HepG2 (cell line): ENCODE measurements around the gene SEZ6. TPM values are rescaled to one million over a fixed set of nuclear protein-coding genes. Genes with fewer than 3 reads are reported as not detected.

Experiments used
- ELF3 ChIP-seq: IDR thresholded peaks from 2 replicates; pipeline ENCODE4 v1.6.1; 2016; ENCODE audit warnings: missing genetic modification reagents, missing compliant biosample characterization
- EP300 ChIP-seq, 3 experiments: sonication (generic) in 1 of 3; formaldehyde crosslinking in 1 of 3; IDR thresholded peaks; 2 replicates each; pipeline versions ENCODE4 v1.5.1 to v1.6.1; 2011 to 2020; ENCODE audit warnings: low read depth in 2 of 3, low read length in 2 of 3, borderline replicate concordance in 1 of 3, improper control_type of control experiment in 1 of 3, mild to moderate bottlenecking in 1 of 3, missing genetic modification reagents in 1 of 3, moderate library complexity in 1 of 3
- HMG20A ChIP-seq: IDR thresholded peaks from 2 replicates; pipeline ENCODE4 v1.6.1; 2016; ENCODE audit warnings: borderline replicate concordance
- HOXA5 ChIP-seq: sonication (generic); formaldehyde crosslinking; IDR thresholded peaks from 2 replicates; pipeline ENCODE4 v1.4.0; 2020; ENCODE audit warnings: missing genetic modification reagents
- ISX ChIP-seq: sonication (generic); formaldehyde crosslinking; conservative IDR thresholded peaks from 2 replicates; pipeline ENCODE4 v1.5.0; 2020; ENCODE audit warnings: missing genetic modification reagents
- MAFF ChIP-seq: IDR thresholded peaks from 2 replicates; pipeline ENCODE4 v1.6.1; 2011; ENCODE audit warnings: low read depth, low read length, improper control_type of control experiment
- MIER3 ChIP-seq: IDR thresholded peaks from 2 replicates; pipeline ENCODE4 v1.6.1; 2016; ENCODE audit warnings: missing compliant biosample characterization, borderline replicate concordance
- PAWR ChIP-seq: sonication (generic); formaldehyde crosslinking; IDR thresholded peaks from 2 replicates; pipeline ENCODE4 v1.4.0; 2020; ENCODE audit warnings: missing genetic modification reagents, mild to moderate bottlenecking, borderline replicate concordance
- SP140L ChIP-seq: sonication (generic); formaldehyde crosslinking; IDR thresholded peaks from 2 replicates; pipeline ENCODE4 v1.4.0; 2020; ENCODE audit warnings: missing genetic modification reagents, borderline replicate concordance
- SRF ChIP-seq: IDR thresholded peaks from 2 replicates; pipeline ENCODE4 v1.6.1; 2011; ENCODE audit warnings: mild to moderate bottlenecking, low read depth, low read length, moderate library complexity
- TGIF2 ChIP-seq: IDR thresholded peaks from 2 replicates; pipeline ENCODE4 v1.6.1; 2016; ENCODE audit warnings: control low read depth, missing compliant biosample characterization
- THRA ChIP-seq: sonication (generic); formaldehyde crosslinking; IDR thresholded peaks from 2 replicates; pipeline ENCODE4 v1.4.0; 2020; ENCODE audit warnings: missing genetic modification reagents, borderline replicate concordance
- TOPORS ChIP-seq: sonication (generic); formaldehyde crosslinking; IDR thresholded peaks from 2 replicates; pipeline ENCODE4 v1.8.0; 2023; ENCODE audit warnings: mild to moderate bottlenecking, missing genetic modification reagents
- ZBTB14 ChIP-seq: sonication (generic); formaldehyde crosslinking; IDR thresholded peaks from 2 replicates; pipeline ENCODE4 v1.4.0; 2020; ENCODE audit warnings: missing genetic modification reagents
- ZBTB8A ChIP-seq: sonication (generic); formaldehyde crosslinking; IDR thresholded peaks from 2 replicates; pipeline ENCODE4 v1.4.0; 2020; ENCODE audit warnings: mild to moderate bottlenecking, low read depth, missing genetic modification reagents, borderline replicate concordance
- ZNF136 ChIP-seq: sonication (generic); formaldehyde crosslinking; IDR thresholded peaks from 2 replicates; pipeline ENCODE4 v1.8.1; 2022; ENCODE audit warnings: low read depth, mild to moderate bottlenecking, moderate library complexity, missing genetic modification reagents
- ZNF367 ChIP-seq: sonication (generic); formaldehyde crosslinking; IDR thresholded peaks from 2 replicates; pipeline ENCODE4 v1.4.0; 2020; ENCODE audit warnings: missing genetic modification reagents, borderline replicate concordance
- ZNF605 ChIP-seq: sonication (generic); formaldehyde crosslinking; IDR thresholded peaks from 2 replicates; pipeline ENCODE4 v1.8.0; 2022; ENCODE audit warnings: mild to moderate bottlenecking, missing genetic modification reagents
- ZNF609 ChIP-seq: sonication (generic); formaldehyde crosslinking; IDR thresholded peaks from 2 replicates; pipeline ENCODE4 v1.4.0; 2020; ENCODE audit warnings: mild to moderate bottlenecking, missing genetic modification reagents, borderline replicate concordance
- ZNF780A ChIP-seq: sonication (generic); formaldehyde crosslinking; IDR thresholded peaks from 2 replicates; pipeline ENCODE4 v1.8.0; 2022; ENCODE audit warnings: mild to moderate bottlenecking, missing genetic modification reagents, moderate library complexity
- polyA plus RNA-seq, 8 experiments: library from polyadenylated mRNA; depleted of rRNA in 3 of 8; stranded (reverse) in 7 of 8; unstranded in 1 of 8; fragments of >200 nt; fragmentation: Illumina TruSeq in 4 of 8; extraction: Trizol in 4 of 8; gene quantifications; 2 replicates each; pipeline versions ENCODE4 v1.2.1 to v1.2.3, GENCODE V29; 2011 to 2016; ENCODE audit warnings: low read depth in 4 of 8, missing spikeins in 1 of 8, mixed read lengths in 1 of 8; ENCODE audit not compliant: insufficient read depth in 1 of 8
- total RNA-seq, 5 experiments: library from RNA; depleted of rRNA; stranded (reverse); fragments of >200 nt; fragmentation: Illumina TruSeq; extraction: Trizol; gene quantifications; 2 replicates each; pipeline ENCODE4 v1.2.3, GENCODE V29; 2016; ENCODE audit warnings: low read depth in 1 of 5
- TF ChIP-seq, protein P1 (sequence below), 2 experiments: fragments of 450-650 bp in 1 of 2; sonication (generic) in 1 of 2; formaldehyde crosslinking; IDR thresholded peaks; 2 replicates each; pipeline versions ENCODE4 v1.5.0 to v1.8.0; 2020 to 2022; ENCODE audit warnings: mild to moderate bottlenecking in 1 of 2, missing genetic modification reagents in 1 of 2

Gene SEZ6
- total and polyA plus RNA-seq, 2 of the 13 experiments (the other 11 are each of a cell fraction or from before 2014, with no cell fraction given): not detected

DNA sequence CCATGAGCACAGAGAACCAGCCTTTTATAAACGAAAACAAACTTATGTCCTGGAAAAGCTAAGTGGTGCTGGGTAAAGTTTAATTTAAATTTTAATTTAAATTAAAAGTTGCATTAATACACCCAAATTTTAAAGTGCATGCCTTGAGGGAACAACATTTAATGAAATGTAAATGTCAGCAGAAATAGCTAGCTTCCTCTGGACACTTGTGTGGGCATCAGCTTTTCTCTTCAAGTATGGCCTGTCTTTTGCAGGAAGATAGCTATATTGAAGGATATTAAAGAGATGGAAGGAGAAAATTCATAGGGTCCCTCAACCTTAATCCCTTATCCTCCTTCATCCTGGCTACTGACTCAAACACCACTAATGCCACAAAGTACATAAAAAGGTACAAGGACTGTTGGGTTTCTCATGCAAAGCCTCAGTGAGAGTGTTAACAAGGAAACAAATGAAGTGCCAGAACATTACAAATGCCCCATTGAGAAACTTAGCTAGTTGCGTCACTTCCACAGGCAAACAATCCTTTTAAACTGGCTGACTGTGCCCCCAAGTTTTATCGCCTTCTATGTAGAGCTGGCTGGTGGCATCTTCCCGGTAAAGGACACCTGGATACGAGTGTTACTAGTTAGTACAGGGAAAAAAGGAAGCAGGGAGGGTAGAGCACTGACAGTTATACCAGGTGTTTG lies 68.6 kb downstream of the SEZ6 start (continued):
- peak; percentile 56; the same call in 1 of the 2 replicates for TF ChIP-seq MAFF
- TF ChIP-seq ZNF136 (CRISPR knock-in tag): no peak
- TF ChIP-seq ZBTB8A (CRISPR knock-in tag): no peak
- no peak for TF ChIP-seq MIER3
- TF ChIP-seq SRF: 0 out of 2 replicates have a peak, but pooled peaks have one; percentile 2
- TF ChIP-seq SP140L (CRISPR knock-in tag): no peak
- 0 out of 2 replicates have a peak, but pooled peaks have one; percentile 22 for TF ChIP-seq ZNF780A
- TF ChIP-seq PAWR (CRISPR knock-in tag): no peak
- TF ChIP-seq ISX (CRISPR knock-in tag): no peak
- TF ChIP-seq ELF3 (CRISPR knock-in tag): peak; percentile 95
- TF ChIP-seq ZNF609: no peak
- TF ChIP-seq THRA (CRISPR knock-in tag): no peak
- no peak for TF ChIP-seq TOPORS (CRISPR knock-in tag)
- TF ChIP-seq HMG20A (CRISPR knock-in tag): peak; percentile 43; the same call in 1 of the 2 replicates
- no peak for TF ChIP-seq ZBTB14 (CRISPR knock-in tag)
- 0 out of 2 replicates have a peak, but pooled peaks have one; percentile 32 for TF ChIP-seq ZNF367
- TF ChIP-seq HOXA5 (CRISPR knock-in tag): 0 out of 2 replicates have a peak, but pooled peaks have one; percentile 64
- TF ChIP-seq TGIF2: peak; percentile 59; the same call in 1 of the 2 replicates
- TF ChIP-seq EP300 (IDR thresholded peaks at IDR 0.05; ENCODE audit: low read depth in 2 of 2, low read length in 2 of 2): peak in 1 of 2 experiments; percentile 60; a peak in 1 of 4 replicates
- TF ChIP-seq EP300 (CRISPR knock-in tag; IDR thresholded peaks at IDR 0.05; ENCODE audit: borderline replicate concordance): peak; percentile 27; the same call in 1 of the 2 replicates
- no peak for TF ChIP-seq ZNF605
- TF ChIP-seq, protein P1, sequence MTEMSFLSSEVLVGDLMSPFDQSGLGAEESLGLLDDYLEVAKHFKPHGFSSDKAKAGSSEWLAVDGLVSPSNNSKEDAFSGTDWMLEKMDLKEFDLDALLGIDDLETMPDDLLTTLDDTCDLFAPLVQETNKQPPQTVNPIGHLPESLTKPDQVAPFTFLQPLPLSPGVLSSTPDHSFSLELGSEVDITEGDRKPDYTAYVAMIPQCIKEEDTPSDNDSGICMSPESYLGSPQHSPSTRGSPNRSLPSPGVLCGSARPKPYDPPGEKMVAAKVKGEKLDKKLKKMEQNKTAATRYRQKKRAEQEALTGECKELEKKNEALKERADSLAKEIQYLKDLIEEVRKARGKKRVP (CRISPR knock-in tag; IDR thresholded peaks at IDR 0.05): peak in 1 of 2 experiments; percentile 83; a peak in 2 of 4 replicates
